IMR-90 (cell line): ENCODE measurements around the gene ALPK3. TPM values are rescaled to one million over a fixed set of nuclear protein-coding genes. Genes with fewer than 3 reads are reported as not detected.
A peak's percentile ranks its signal among the peaks of the same experiment; 100 is the strongest.

Source experiments
- ATAC-seq: fragments of 200-7000 bp; cut with Tn5 transposase; 2 replicates; pipeline ENCODE4 v1.9.1; 2020; ENCODE audit warnings: low read depth, mild to moderate bottlenecking, moderate library complexity
- BruUV-seq: library from RNA; stranded (reverse); fragments of 400-500 nt; replicated peaks from 2 replicates; lab custom pipeline; 2021; lab: Mats Ljungman, UMichigan
- CTCF ChIA-PET: fragments of 300-600 bp; formaldehyde crosslinking; extraction: SDS; loops from one replicate; lab custom pipeline; 2021; ENCODE audit warnings: antibody characterized with exemption; lab: Yijun Ruan, JAX
- POLR2A ChIA-PET: fragments of 300-600 bp; sonication (Branson Sonifier 250); formaldehyde crosslinking; loops from one replicate; lab custom pipeline; 2022; ENCODE audit warnings: antibody characterized with exemption; ENCODE audit not compliant: unreplicated experiment; lab: Charles Lee
- DNase-seq: peaks from one replicate; pipeline ENCODE4 v3.0.0; 2013
- H2AFZ ChIP-seq: replicated peaks from 2 replicates; pipeline ENCODE3; 2013; ENCODE audit warnings: low read length, mild to moderate bottlenecking; ENCODE audit not compliant: poor library complexity
- H2AK5ac ChIP-seq: 2 replicates; pipeline ENCODE4 v1.6.1; 2013; ENCODE audit warnings: low read depth, low read length, inconsistent platforms
- H2AK9ac ChIP-seq: replicated peaks from 2 replicates; pipeline ENCODE3; 2013; ENCODE audit warnings: mild to moderate bottlenecking, low read depth, low read length, moderate library complexity; ENCODE audit not compliant: poor library complexity
- H2BK120ac ChIP-seq: 2 replicates; pipeline ENCODE4 v1.6.1; 2013; ENCODE audit warnings: low read depth, low read length, inconsistent platforms
- H2BK15ac ChIP-seq: 3 replicates; pipeline ENCODE4 v1.6.1; 2013; ENCODE audit warnings: low read depth, low read length, inconsistent platforms
- H2BK20ac ChIP-seq: 2 replicates; pipeline ENCODE4 v1.6.1; 2013; ENCODE audit warnings: low read depth, mild to moderate bottlenecking, inconsistent platforms, low read length, moderate library complexity
- H2BK5ac ChIP-seq: 2 replicates; pipeline ENCODE4 v1.6.1; 2013; ENCODE audit warnings: mild to moderate bottlenecking, low read depth, low read length, inconsistent platforms; ENCODE audit not compliant: poor library complexity, severe bottlenecking
- H3K14ac ChIP-seq: replicated peaks from 2 replicates; pipeline ENCODE4 v1.6.1; 2013; ENCODE audit warnings: low read depth, low read length, inconsistent platforms
- H3K18ac ChIP-seq: 2 replicates; pipeline ENCODE4 v1.6.1; 2013; ENCODE audit warnings: low read depth, low read length, control low read depth
- H3K23ac ChIP-seq: 2 replicates; pipeline ENCODE4 v1.6.1; 2013; ENCODE audit warnings: low read depth, low read length, inconsistent platforms
- H3K27ac ChIP-seq: 2 replicates; pipeline ENCODE4 v1.5.1; 2013; ENCODE audit warnings: mild to moderate bottlenecking, control low read depth, low read length; ENCODE audit not compliant: insufficient read depth
- H3K27me3 ChIP-seq: 2 replicates; pipeline ENCODE4 v1.6.1; 2013; ENCODE audit warnings: low read length; ENCODE audit not compliant: control insufficient read depth, insufficient read depth
- H3K36me3 ChIP-seq: 2 replicates; pipeline ENCODE4 v1.6.1; 2013; ENCODE audit warnings: low read length, mixed read lengths; ENCODE audit not compliant: control insufficient read depth, insufficient read depth
- H3K4ac ChIP-seq: 2 replicates; pipeline ENCODE4 v1.6.1; 2013; ENCODE audit warnings: low read depth, low read length, inconsistent platforms
- H3K4me1 ChIP-seq: 2 replicates; pipeline ENCODE4 v1.6.1; 2013; ENCODE audit warnings: low read length, mixed read lengths; ENCODE audit not compliant: control insufficient read depth, insufficient read depth
- H3K4me2 ChIP-seq: 2 replicates; pipeline ENCODE4 v1.6.1; 2013; ENCODE audit warnings: low read depth, mild to moderate bottlenecking, control low read depth, low read length, moderate library complexity
- H3K4me3 ChIP-seq: 2 replicates; pipeline ENCODE4 v1.5.1; 2013; ENCODE audit warnings: low read depth, mild to moderate bottlenecking, control low read depth, low read length, moderate library complexity; ENCODE audit not compliant: insufficient read depth
- H3K56ac ChIP-seq: 2 replicates; pipeline ENCODE4 v1.6.1; 2013; ENCODE audit warnings: low read length, inconsistent platforms; ENCODE audit not compliant: insufficient read depth; ENCODE audit errors: extremely low read depth
- H3K79me1 ChIP-seq, 2 experiments: 2 replicates each; pipeline ENCODE4 v1.6.1; 2013; ENCODE audit warnings: low read length in 2 of 2, inconsistent platforms in 1 of 2, low read depth in 1 of 2
- H3K9ac ChIP-seq: 2 replicates; pipeline ENCODE4 v1.6.1; 2013; ENCODE audit warnings: low read depth, low read length, control low read depth
- H3K9me1 ChIP-seq: 2 replicates; pipeline ENCODE4 v1.6.1; 2013; ENCODE audit warnings: low read length, inconsistent platforms; ENCODE audit not compliant: insufficient read depth
- H3K9me3 ChIP-seq: 2 replicates; pipeline ENCODE4 v1.6.1; 2013; ENCODE audit warnings: low read length; ENCODE audit not compliant: control insufficient read depth, insufficient read depth
- H4K20me1 ChIP-seq: 2 replicates; pipeline ENCODE4 v1.6.1; 2013; ENCODE audit warnings: low read length, inconsistent platforms; ENCODE audit not compliant: insufficient read depth
- H4K5ac ChIP-seq: 2 replicates; pipeline ENCODE4 v1.6.1; 2013; ENCODE audit warnings: mild to moderate bottlenecking, low read depth, low read length, control low read depth
- H4K8ac ChIP-seq, 2 experiments: 2 replicates each; pipeline ENCODE4 v1.6.1; 2013; ENCODE audit warnings: low read depth in 2 of 2, low read length in 2 of 2, control low read depth in 1 of 2, inconsistent platforms in 1 of 2
- H4K91ac ChIP-seq: 2 replicates; pipeline ENCODE4 v1.6.1; 2013; ENCODE audit warnings: low read depth, low read length, inconsistent platforms; ENCODE audit not compliant: insufficient read depth
- MAFK ChIP-seq: IDR thresholded peaks from 2 replicates; pipeline ENCODE4 v1.6.1; 2012; ENCODE audit warnings: low read depth, low read length, improper control_type of control experiment
- MXI1 ChIP-seq: IDR thresholded peaks from 2 replicates; pipeline ENCODE4 v1.6.1; 2012; ENCODE audit warnings: low read depth, mild to moderate bottlenecking, low read length, moderate library complexity, borderline replicate concordance
- RAD21 ChIP-seq: IDR thresholded peaks from 2 replicates; pipeline ENCODE4 v1.6.1; 2012; ENCODE audit warnings: low read length, improper control_type of control experiment
- RFX5 ChIP-seq: IDR thresholded peaks from 2 replicates; pipeline ENCODE4 v1.8.0; 2012; ENCODE audit warnings: low read depth, mild to moderate bottlenecking, low read length, moderate library complexity
- USF2 ChIP-seq: fragments of 150-350 bp; IDR thresholded peaks from 2 replicates; pipeline ENCODE4 v1.6.1; 2017; ENCODE audit warnings: mild to moderate bottlenecking, antibody characterized with exemption, low read length, low read depth
- WGBS, 2 experiments: methylation state at CpG; one replicate each; pipeline versions ENCODE4 v1.1.5 to v1.1.7; 2013; ENCODE audit warnings: missing lambda C conversion rate in 2 of 2; ENCODE audit not compliant: insufficient read length in 1 of 2; ENCODE audit errors: extremely low coverage in 2 of 2; 5-methylcytosine and 5-hydroxymethylcytosine counted together
- dilution Hi-C: fragments of 300-500 bp; cut with HindIII; formaldehyde crosslinking; loops from one replicate; pipeline ENCODE4 v1.14.3; 2018; ENCODE audit warnings: low sequenced_read_pairs; ENCODE audit not compliant: unreplicated experiment
- in situ Hi-C: fragments of 300-500 bp; cut with MboI; formaldehyde crosslinking; loops from 3 replicates; pipeline ENCODE4 v1.14.3; 2019; ENCODE audit warnings: low sequenced_read_pairs, inconsistent platforms, mixed read lengths
- intact Hi-C: fragments of 100-400 bp; cut with micrococcal nuclease; formaldehyde crosslinking; loops from 2 replicates; pipeline ENCODE4 v1.10.0; 2022
- microRNA-seq, 2 experiments: library from miRNA; stranded (forward) in 1 of 2; unstranded in 1 of 2; fragments of 10-50 nt in 1 of 2; fragments of <30 nt in 1 of 2; gene quantifications in 1 of 2; microRNA quantifications in 1 of 2; one replicate each; pipeline versions ENCODE3 to v1.1.0; 2013 to 2020; ENCODE audit not compliant: insufficient read depth in 1 of 2, insufficient read length in 1 of 2, unreplicated experiment in 1 of 2
- polyA plus RNA-seq, 3 experiments: library from polyadenylated mRNA; depleted of rRNA; stranded (reverse); fragments of >200 nt; gene quantifications; 2 replicates each; pipeline ENCODE4 v1.2.3, GENCODE V29; 2012; ENCODE audit warnings: low replicate concordance in 1 of 3
- small RNA-seq, 5 experiments: library from RNA; depleted of rRNA; stranded (forward); fragments of <200 nt; gene quantifications; one replicate each; pipeline ENCODE3, GENCODE V24; 2012
- total RNA-seq: library from RNA; depleted of rRNA; stranded (reverse); fragments of >200 nt; gene quantifications from 2 replicates; pipeline ENCODE4 v1.2.3, GENCODE V29; 2012; rRNA removed

The ALPK3 gene
- total and polyA plus RNA-seq, 2 of the 4 experiments (the other 2 are of a cell fraction): under 0.01 to 0.26 TPM

GRCh38 chr15:84922530-84922929, 105.4 kb downstream of the ALPK3 start:
- H2AK9ac ChIP-seq: no peak overlapping the region
- H2BK120ac ChIP-seq: no peak overlapping the region
- no peak overlapping the region for H2BK20ac ChIP-seq
- peak overlapping the region; percentile 18 for H2AFZ ChIP-seq
- no peaks in the 10 kb centered on the region for H3K9me1 ChIP-seq
- H3K36me3 ChIP-seq: no peaks in the 10 kb centered on the region
- BruUV-seq: no TSS peak
- intact Hi-C loops: loop anchor here (10.0 kb wide), 1 partner anchor 178 kb away; the partner anchor contains the start of gene ZNF592
- H2BK5ac ChIP-seq: no peak overlapping the region
- dilution Hi-C loops: no loop called here
- H3K9me3 ChIP-seq: no peaks in the 10 kb centered on the region
- CTCF ChIA-PET: no interaction called here
- H4K91ac ChIP-seq: no peak overlapping the region
- no peak overlapping the region for H4K5ac ChIP-seq
- no peak overlapping the region for H3K14ac ChIP-seq
- H3K4me3 ChIP-seq: no peak overlapping the region
- WGBS, 2 experiments: 83 to 100% methylated on average over 1 to 4 of the region's 13 CpGs
- H3K27ac ChIP-seq: no peak overlapping the region
- no peak overlapping the region for H4K8ac ChIP-seq
- H3K27me3 ChIP-seq: no peaks in the 10 kb centered on the region; the same call in 1 of the 2 replicates
- DNase-seq (no peak), ATAC-seq (no peak)
- in situ Hi-C loops: no loop called here
- no peaks in the 10 kb centered on the region; the same call in 1 of the 2 replicates for H3K4me1 ChIP-seq
- TF ChIP-seq RFX5: no peak
- TF ChIP-seq USF2: no peak
- no peak for TF ChIP-seq MXI1
- no peak for TF ChIP-seq RAD21
- TF ChIP-seq MAFK: no peak
- no peak overlapping the region for H2BK15ac ChIP-seq
- no peaks in the 10 kb centered on the region for H4K20me1 ChIP-seq
- no peak overlapping the region for H3K9ac ChIP-seq
- H3K4ac ChIP-seq: no peak overlapping the region
- no peaks in the 10 kb centered on the region for H3K79me1 ChIP-seq
- no peak overlapping the region for H3K56ac ChIP-seq
- POLR2A ChIA-PET: interaction anchor here (0.6 kb wide), 1 partner anchor 78 kb away, joined by 5 read pairs; no protein-coding TSS in a partner anchor
- no peak overlapping the region for H3K4me2 ChIP-seq
- no peak overlapping the region for H3K18ac ChIP-seq
- no peak overlapping the region for H2AK5ac ChIP-seq
- H3K23ac ChIP-seq: no peak overlapping the region

Small RNA genes within 50 kb of the gene (microRNA-seq; reads per million reads assigned to microRNA genes)
- not detected for gene RF00402 (ENCODE audit: insufficient read depth, insufficient read length)

Small RNA genes within 50 kb of the gene (small RNA-seq; reads per million reads assigned to genes)
- 0 reads per million in 5 experiments for gene RF00402

Other genes starting within 250 kb of the ALPK3 start
- 15.0 and 18.3 TPM in 2 replicates for gene ZSCAN2, start 216.3 kb upstream of the ALPK3 start, total RNA-seq
- 10.4 and 11.1 TPM in 2 replicates for gene ZSCAN2, start 216.3 kb upstream of the ALPK3 start, polyA plus RNA-seq (2012; rRNA removed)
- gene WDR73, start 163.1 kb upstream of the ALPK3 start, total RNA-seq: 18.6 and 25.5 TPM in 2 replicates
- gene WDR73, start 163.1 kb upstream of the ALPK3 start, polyA plus RNA-seq (2012; rRNA removed): 18.8 and 21.5 TPM in 2 replicates
- gene NMB, start 159.2 kb upstream of the ALPK3 start, total RNA-seq: 1.3 and 1.4 TPM in 2 replicates
- 3.8 and 5.1 TPM in 2 replicates for gene NMB, start 159.2 kb upstream of the ALPK3 start, polyA plus RNA-seq (2012; rRNA removed)
- 62.4 and 233 TPM in 2 replicates for gene SEC11A, start 101.2 kb upstream of the ALPK3 start, total RNA-seq
- 91.8 and 108 TPM in 2 replicates for gene SEC11A, start 101.2 kb upstream of the ALPK3 start, polyA plus RNA-seq (2012; rRNA removed)
- 4.2 and 4.3 TPM in 2 replicates for gene ZNF592, start 68.8 kb upstream of the ALPK3 start, total RNA-seq
- gene ZNF592, start 68.8 kb upstream of the ALPK3 start, polyA plus RNA-seq (2012; rRNA removed): 10.2 and 11.5 TPM in 2 replicates
- not detected in 2 replicates for gene SLC28A1, start 67.3 kb downstream of the ALPK3 start, total RNA-seq
- gene SLC28A1, start 67.3 kb downstream of the ALPK3 start, polyA plus RNA-seq (2012; rRNA removed): not detected in 2 replicates
- gene PDE8A, start 164.5 kb downstream of the ALPK3 start, total RNA-seq: 32.4 and 40.3 TPM in 2 replicates
- 27.9 and 35.9 TPM in 2 replicates for gene PDE8A, start 164.5 kb downstream of the ALPK3 start, polyA plus RNA-seq (2012; rRNA removed)